Activated CD4-positive, alpha-beta T cell treated with anti-CD3 and anti-CD28 coated beads for 4 hours (primary cell): Measurements from ENCODE around the gene BCAP31.
"Not testable (repeated sequence)": the region's sequence is repeated elsewhere in the genome, so short reads cannot be mapped to it uniquely, and the experiment has no call there.

ENCODE experiments used
- DNase-seq, 2 donors: peaks; one replicate each; pipeline ENCODE4 v3.0.0-alpha.2; 2020

The BCAP31 gene

GRCh38 chrX:153692611-153693156 is 31.5 kb downstream of the BCAP31 start:
- DNase-seq: no peak

GRCh38 chrX:153692003-153692402 is 32.2 kb downstream of the BCAP31 start:
- no peak for DNase-seq

GRCh38 chrX:153691032-153691827 is 33.0 kb downstream of the BCAP31 start:
- DNase-seq: not testable (repeated sequence)

GRCh38 chrX:153690466-153690865 is 33.7 kb downstream of the BCAP31 start:
- DNase-seq: no peak

- no peak for DNase-seq
These were observed 34.3 kb downstream of the BCAP31 start for GRCh38 chrX:153689654-153690465.

- DNase-seq: no peak
These were observed 35.1 kb downstream of the BCAP31 start for GRCh38 chrX:153688911-153689590.

- DNase-seq: no peak
These were observed 35.7 kb downstream of the BCAP31 start for GRCh38 chrX:153688506-153688905.

GRCh38 chrX:153688071-153688470 is 36.1 kb downstream of the BCAP31 start:
- DNase-seq: no peak

GRCh38 chrX:153687121-153688039 is 36.8 kb downstream of the BCAP31 start, which contains the start of gene SLC6A8:
Gene SLC6A8, plus strand, starts transcription at chrX:153687926. Its CDS starts 649 bp downstream, at chrX:153688575.
- DNase-seq: peak; percentile 38 to 44

GRCh38 chrX:153686711-153687110 is 37.5 kb downstream of the BCAP31 start:
- no peak for DNase-seq

- no peak for DNase-seq
These were observed 38.2 kb downstream of the BCAP31 start for GRCh38 chrX:153685751-153686696.

GRCh38 chrX:153685156-153685536 is 39.0 kb downstream of the BCAP31 start:
- DNase-seq: no peak

GRCh38 chrX:153684467-153685155 is 39.6 kb downstream of the BCAP31 start:
- DNase-seq: no peak

GRCh38 chrX:153683486-153683885 is 40.7 kb downstream of the BCAP31 start:
- not testable (repeated sequence) for DNase-seq

GRCh38 chrX:153681175-153681574 is 43.0 kb downstream of the BCAP31 start:
- no peak for DNase-seq

GRCh38 chrX:153674219-153674851 is 49.9 kb downstream of the BCAP31 start:
- no peak for DNase-seq

- DNase-seq: no peak
These were observed 50.6 kb downstream of the BCAP31 start, which contains the start of gene PNCK for GRCh38 chrX:153673428-153674218. Gene PNCK, minus strand, starts transcription at chrX:153673813. Its CDS starts 737 bp downstream, at chrX:153673076.
